B cell (primary cell): ENCODE measurements around the gene CEP44. TPM values are rescaled to one million over a fixed set of nuclear protein-coding genes. Genes with fewer than 3 reads are reported as not detected.

ENCODE experiments used
- ATAC-seq: fragments of 200-7000 bp; cut with Tn5 transposase; one replicate; pipeline ENCODE4 v1.10.0; 2021; ENCODE audit warnings: low read depth, mild to moderate bottlenecking, moderate number of reproducible peaks, moderate library complexity
- CTCF ChIA-PET: fragments of 350-600 bp; sonication (Branson Sonifier 250); formaldehyde crosslinking; loops from one replicate; lab custom pipeline; 2021; ENCODE audit warnings: antibody characterized with exemption, inconsistent platforms; lab: Charles Lee
- POLR2A ChIA-PET: fragments of 350-600 bp; sonication (Branson Sonifier 250); formaldehyde crosslinking; loops from one replicate; lab custom pipeline; 2021; ENCODE audit warnings: antibody characterized with exemption; lab: Charles Lee
- DNase-seq: peaks from one replicate; pipeline ENCODE4 v3.0.0; 2013
- H2AFZ ChIP-seq: 2 replicates; pipeline ENCODE4 v1.6.1; 2012; ENCODE audit warnings: mild to moderate bottlenecking, low read depth, low read length; ENCODE audit not compliant: insufficient read depth, poor library complexity, severe bottlenecking
- H3K27ac ChIP-seq, 2 donors: 1 replicate in 1 of 2; 2 replicates in 1 of 2; pipeline ENCODE4 v1.5.1; 2012 to 2013; ENCODE audit warnings: low read length in 2 of 2, mild to moderate bottlenecking in 2 of 2, moderate library complexity in 1 of 2
- H3K27me3 ChIP-seq, 4 experiments: fragments of 200-600 bp in 1 of 4; sonication (generic) in 1 of 4; replicated peaks in 1 of 4; 1 replicate in 2 of 4; 2 replicates in 2 of 4; pipeline versions ENCODE4 v1.6.1 to v1.7.0; 2013 to 2016; ENCODE audit warnings: low read length in 3 of 4, mild to moderate bottlenecking in 2 of 4, mixed read lengths in 1 of 4, moderate library complexity in 1 of 4; ENCODE audit not compliant: insufficient read depth in 4 of 4, control insufficient read depth in 3 of 4; ENCODE audit errors: control extremely low read depth in 1 of 4
- H3K36me3 ChIP-seq, 2 experiments: replicated peaks in 1 of 2; 1 replicate in 1 of 2; 2 replicates in 1 of 2; pipeline versions ENCODE4 v1.6.1 to v1.7.1; 2013; ENCODE audit warnings: low read length in 1 of 2; ENCODE audit not compliant: insufficient read depth in 2 of 2, control insufficient read depth in 1 of 2; ENCODE audit errors: control extremely low read depth in 1 of 2, extremely low read depth in 1 of 2
- H3K4me1 ChIP-seq, 2 donors: fragments of 200-600 bp in 1 of 2; sonication (generic) in 1 of 2; 1 replicate in 1 of 2; 2 replicates in 1 of 2; pipeline versions ENCODE4 v1.5.1 to v1.6.1; 2013 to 2017; ENCODE audit warnings: low read length in 2 of 2; ENCODE audit not compliant: control insufficient read depth in 2 of 2, insufficient read depth in 2 of 2
- H3K4me2 ChIP-seq: replicated peaks from 2 replicates; pipeline ENCODE3; 2012; ENCODE audit warnings: mild to moderate bottlenecking, low read depth, low read length; ENCODE audit not compliant: poor library complexity, severe bottlenecking
- H3K4me3 ChIP-seq, 5 experiments: fragments of 200-600 bp in 1 of 5; sonication (generic) in 1 of 5; 1 replicate in 3 of 5; 2 replicates in 2 of 5; pipeline versions ENCODE4 v1.5.1 to v1.7.0; 2011 to 2016; ENCODE audit warnings: low read length in 4 of 5, mild to moderate bottlenecking in 4 of 5, low read depth in 2 of 5, control low read depth in 1 of 5, moderate library complexity in 1 of 5; ENCODE audit not compliant: insufficient read depth in 1 of 5; ENCODE audit errors: control extremely low read depth in 1 of 5, extremely low read depth in 1 of 5
- H3K79me2 ChIP-seq: fragments of 200-600 bp; sonication (generic); one replicate; pipeline ENCODE4 v1.6.0; 2016; ENCODE audit warnings: low read length; ENCODE audit not compliant: control insufficient read depth, insufficient read depth
- H3K9ac ChIP-seq: fragments of 200-600 bp; sonication (generic); 2 replicates; pipeline ENCODE4 v1.6.1; 2017; ENCODE audit warnings: mild to moderate bottlenecking, low read length, moderate library complexity
- H3K9me3 ChIP-seq, 3 donors: one replicate each; pipeline versions ENCODE4 v1.6.1 to v1.7.1; 2013; ENCODE audit warnings: low read length in 2 of 3; ENCODE audit not compliant: control insufficient read depth in 2 of 3, insufficient read depth in 1 of 3; ENCODE audit errors: control extremely low read depth in 1 of 3
- H4K20me1 ChIP-seq: 2 replicates; pipeline ENCODE4 v1.6.0; 2012; ENCODE audit warnings: mild to moderate bottlenecking, low read length; ENCODE audit not compliant: insufficient read depth, control insufficient read depth, poor library complexity, severe bottlenecking
- H3K27ac Mint-ChIP-seq: one replicate; pipeline ENCODE4 v1.8.0; 2021; ENCODE audit warnings: mixed read lengths
- H3K27me3 Mint-ChIP-seq: one replicate; pipeline ENCODE4 v1.8.0; 2021; ENCODE audit warnings: mixed read lengths
- H3K4me1 Mint-ChIP-seq: one replicate; pipeline ENCODE4 v1.8.0; 2021; ENCODE audit warnings: mixed read lengths
- H3K4me3 Mint-ChIP-seq: one replicate; pipeline ENCODE4 v1.8.0; 2021; ENCODE audit warnings: mixed read lengths
- H3K9me3 Mint-ChIP-seq: one replicate; pipeline ENCODE4 v1.8.0; 2022; ENCODE audit warnings: mixed read lengths; ENCODE audit not compliant: insufficient read depth
- EZH2 ChIP-seq: IDR thresholded peaks from 2 replicates; pipeline ENCODE4 v1.6.1; 2012; ENCODE audit warnings: borderline replicate concordance, low read depth, mild to moderate bottlenecking, moderate library complexity, low read length; ENCODE audit not compliant: insufficient read depth, poor library complexity, severe bottlenecking
- WGBS: methylation state at CpG from one replicate; pipeline ENCODE4 v1.1.5; 2013; ENCODE audit warnings: missing lambda C conversion rate; ENCODE audit not compliant: insufficient coverage; 5-methylcytosine and 5-hydroxymethylcytosine counted together
- intact Hi-C: fragments of 100-400 bp; cut with micrococcal nuclease; formaldehyde crosslinking; loops from one replicate; pipeline ENCODE4 v1.10.0; 2022
- polyA plus RNA-seq: library from polyadenylated mRNA; depleted of rRNA; stranded (reverse); fragments of >200 nt; gene quantifications from 2 replicates; pipeline ENCODE4 v1.2.3, GENCODE V29; 2012
- total RNA-seq, 2 donors: library from RNA; stranded (reverse); fragments of 120-200 nt in 1 of 2; gene quantifications; 1 replicate in 1 of 2; 2 replicates in 1 of 2; pipeline versions ENCODE4 v1.2.3 to v1.2.4, GENCODE V29; 2013 to 2022
- TF ChIP-seq, protein P1 (sequence below): fragments of 200-600 bp; IDR thresholded peaks from one replicate; pipeline ENCODE4 v1.8.0; 2022; ENCODE audit warnings: antibody characterized with exemption, mild to moderate bottlenecking

Gene CEP44
- total and polyA plus RNA-seq, 2 donors (not counting 1 experiment from before 2014, with no cell fraction given): 3.5 to 25.2 TPM

- H3K79me2 ChIP-seq: no peaks in the 10 kb centered on the region
- intact Hi-C loops: no loop called here
Observed at GRCh38 chr4:174248407-174248806, 35.3 kb upstream of the CEP44 start.

DNA sequence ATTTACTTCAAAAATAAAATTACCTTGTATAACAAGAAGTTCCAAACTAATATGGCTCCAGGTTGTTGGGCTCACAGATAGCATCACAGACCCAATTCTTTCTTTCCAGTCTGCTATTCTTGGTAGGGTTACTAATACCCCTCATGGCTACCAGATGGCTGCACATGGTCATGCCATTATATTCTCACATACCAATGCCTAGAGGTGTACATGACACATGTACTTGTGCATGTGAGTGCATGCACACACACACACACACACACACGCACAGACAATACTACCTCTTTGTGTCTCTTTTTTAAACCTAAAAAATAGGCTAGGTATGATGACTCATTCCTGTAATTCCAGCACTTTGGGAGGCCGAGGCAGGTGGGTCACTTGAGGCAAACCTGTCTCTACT, 31.3 kb upstream of the CEP44 start:
- Histone ChIP-seq H3K36me3 (peaks cover 8 to 12% of the 10 kb centered on the region in 2 experiments), H3K27me3 (no peaks in the 10 kb centered on the region), H3K4me2 (no peak overlapping the region), H3K27ac (no peak overlapping the region), H2AFZ (no peak overlapping the region), H4K20me1 (peaks cover 7% of the 10 kb centered on the region), H3K9ac (no peak overlapping the region), H3K9me3 (no peaks in the 10 kb centered on the region), H3K79me2 (no peaks in the 10 kb centered on the region), H3K4me1 (no peaks in the 10 kb centered on the region), H3K4me3 (no peak overlapping the region)
- POLR2A ChIA-PET: no interaction called here
- CTCF ChIA-PET: no interaction called here
- ATAC-seq (no peak), DNase-seq (no peak)
- Mint-ChIP-seq H3K9me3 (no peaks in the 10 kb centered on the region), H3K4me1 (no peaks in the 10 kb centered on the region), H3K27ac (no peak overlapping the region), H3K4me3 (no peak overlapping the region), H3K27me3 (no peaks in the 10 kb centered on the region)
- 80% methylated on average over 1 of the region's 2 CpGs for WGBS
- intact Hi-C loops: no loop called here
- no peak for TF ChIP-seq EZH2

More at GRCh38 chr4:174248407-174248806, 35.3 kb upstream of the CEP44 start:
- WGBS: no CpG with 5 or more reads among the region's 1 CpG
- Mint-ChIP-seq H3K4me3 (no peak overlapping the region), H3K27ac (no peak overlapping the region), H3K9me3 (no peaks in the 10 kb centered on the region), H3K27me3 (no peaks in the 10 kb centered on the region), H3K4me1 (no peaks in the 10 kb centered on the region)
- ChIA-PET CTCF (no interaction called here), POLR2A (no interaction called here)
- Histone ChIP-seq H3K27me3 (no peaks in the 10 kb centered on the region), H3K4me1 (no peaks in the 10 kb centered on the region), H3K9me3 (no peaks in the 10 kb centered on the region), H3K27ac (no peak overlapping the region), H3K9ac (no peak overlapping the region), H4K20me1 (peaks cover 7% of the 10 kb centered on the region), H3K4me3 (no peak overlapping the region), H3K4me2 (no peak overlapping the region), H3K36me3 (peaks cover 0 to 4% of the 10 kb centered on the region in 2 experiments), H2AFZ (no peak overlapping the region)
- DNase-seq (no peak), ATAC-seq (no peak)
- TF ChIP-seq EZH2: no peak
- TF ChIP-seq, protein P1, sequence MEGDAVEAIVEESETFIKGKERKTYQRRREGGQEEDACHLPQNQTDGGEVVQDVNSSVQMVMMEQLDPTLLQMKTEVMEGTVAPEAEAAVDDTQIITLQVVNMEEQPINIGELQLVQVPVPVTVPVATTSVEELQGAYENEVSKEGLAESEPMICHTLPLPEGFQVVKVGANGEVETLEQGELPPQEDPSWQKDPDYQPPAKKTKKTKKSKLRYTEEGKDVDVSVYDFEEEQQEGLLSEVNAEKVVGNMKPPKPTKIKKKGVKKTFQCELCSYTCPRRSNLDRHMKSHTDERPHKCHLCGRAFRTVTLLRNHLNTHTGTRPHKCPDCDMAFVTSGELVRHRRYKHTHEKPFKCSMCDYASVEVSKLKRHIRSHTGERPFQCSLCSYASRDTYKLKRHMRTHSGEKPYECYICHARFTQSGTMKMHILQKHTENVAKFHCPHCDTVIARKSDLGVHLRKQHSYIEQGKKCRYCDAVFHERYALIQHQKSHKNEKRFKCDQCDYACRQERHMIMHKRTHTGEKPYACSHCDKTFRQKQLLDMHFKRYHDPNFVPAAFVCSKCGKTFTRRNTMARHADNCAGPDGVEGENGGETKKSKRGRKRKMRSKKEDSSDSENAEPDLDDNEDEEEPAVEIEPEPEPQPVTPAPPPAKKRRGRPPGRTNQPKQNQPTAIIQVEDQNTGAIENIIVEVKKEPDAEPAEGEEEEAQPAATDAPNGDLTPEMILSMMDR: no peak
